Measurements from ENCODE around the gene ZNF503.

The ZNF503 gene

DNA sequence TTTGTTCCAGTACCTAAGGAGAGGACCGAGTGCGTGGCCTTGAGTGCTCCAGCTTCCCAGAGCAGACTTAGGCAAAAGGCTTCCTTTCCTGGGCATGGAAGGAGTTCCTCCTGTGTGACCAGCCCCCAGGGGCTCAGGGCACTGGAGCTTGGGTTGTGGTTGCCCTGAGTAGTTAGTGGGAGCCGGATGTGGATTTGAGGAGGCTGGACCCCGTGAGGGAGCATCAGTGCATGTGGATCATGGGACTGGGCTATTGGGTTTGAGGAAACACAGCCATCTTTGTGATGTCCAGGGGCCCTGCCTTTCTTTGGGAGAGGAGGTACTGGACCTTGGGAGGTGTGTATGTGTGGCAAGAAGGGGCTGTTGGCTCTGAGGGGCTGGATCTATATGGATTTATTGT lies 38.2 kb upstream of the ZNF503 start:
- ChIA-PET POLR2A (ENCODE audit: low non-redundant PET) (no interaction called here), CTCF (no interaction called here)
- DNase-seq (ENCODE audit: low spot score), result no peak
- TF ChIP-seq, protein P1, sequence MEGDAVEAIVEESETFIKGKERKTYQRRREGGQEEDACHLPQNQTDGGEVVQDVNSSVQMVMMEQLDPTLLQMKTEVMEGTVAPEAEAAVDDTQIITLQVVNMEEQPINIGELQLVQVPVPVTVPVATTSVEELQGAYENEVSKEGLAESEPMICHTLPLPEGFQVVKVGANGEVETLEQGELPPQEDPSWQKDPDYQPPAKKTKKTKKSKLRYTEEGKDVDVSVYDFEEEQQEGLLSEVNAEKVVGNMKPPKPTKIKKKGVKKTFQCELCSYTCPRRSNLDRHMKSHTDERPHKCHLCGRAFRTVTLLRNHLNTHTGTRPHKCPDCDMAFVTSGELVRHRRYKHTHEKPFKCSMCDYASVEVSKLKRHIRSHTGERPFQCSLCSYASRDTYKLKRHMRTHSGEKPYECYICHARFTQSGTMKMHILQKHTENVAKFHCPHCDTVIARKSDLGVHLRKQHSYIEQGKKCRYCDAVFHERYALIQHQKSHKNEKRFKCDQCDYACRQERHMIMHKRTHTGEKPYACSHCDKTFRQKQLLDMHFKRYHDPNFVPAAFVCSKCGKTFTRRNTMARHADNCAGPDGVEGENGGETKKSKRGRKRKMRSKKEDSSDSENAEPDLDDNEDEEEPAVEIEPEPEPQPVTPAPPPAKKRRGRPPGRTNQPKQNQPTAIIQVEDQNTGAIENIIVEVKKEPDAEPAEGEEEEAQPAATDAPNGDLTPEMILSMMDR (conservative IDR thresholded peaks at IDR 0.05; ENCODE audit: low read depth), result no peak
- H3K27ac ChIP-seq, result no peak overlapping the region

DNA sequence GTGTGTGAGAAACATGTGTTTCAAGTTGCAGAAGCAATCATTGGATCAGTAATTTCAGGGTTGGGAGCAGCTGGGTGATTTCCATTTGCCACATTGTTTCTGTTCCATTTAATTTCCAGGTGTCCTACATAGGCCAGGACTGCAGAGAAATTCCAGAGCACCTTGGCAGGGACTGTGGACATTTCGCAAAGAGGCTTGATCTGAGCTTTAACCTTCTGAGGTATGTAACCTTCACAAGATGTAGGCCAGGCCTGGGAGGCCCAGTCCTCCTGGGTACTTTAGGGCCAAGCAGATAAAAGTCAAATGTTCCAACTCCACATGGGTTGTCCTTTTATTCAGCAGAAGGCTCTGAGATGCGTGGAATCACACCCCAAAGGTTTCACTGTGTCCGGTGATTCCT lies 36.7 kb upstream of the ZNF503 start:
- ChIA-PET POLR2A (ENCODE audit: low non-redundant PET) (no interaction called here), CTCF (no interaction called here)
- DNase-seq (ENCODE audit: low spot score), result no peak
- H3K27ac ChIP-seq, result no peak overlapping the region
- TF ChIP-seq, protein P1 (conservative IDR thresholded peaks at IDR 0.05; ENCODE audit: low read depth), result no peak

DNA sequence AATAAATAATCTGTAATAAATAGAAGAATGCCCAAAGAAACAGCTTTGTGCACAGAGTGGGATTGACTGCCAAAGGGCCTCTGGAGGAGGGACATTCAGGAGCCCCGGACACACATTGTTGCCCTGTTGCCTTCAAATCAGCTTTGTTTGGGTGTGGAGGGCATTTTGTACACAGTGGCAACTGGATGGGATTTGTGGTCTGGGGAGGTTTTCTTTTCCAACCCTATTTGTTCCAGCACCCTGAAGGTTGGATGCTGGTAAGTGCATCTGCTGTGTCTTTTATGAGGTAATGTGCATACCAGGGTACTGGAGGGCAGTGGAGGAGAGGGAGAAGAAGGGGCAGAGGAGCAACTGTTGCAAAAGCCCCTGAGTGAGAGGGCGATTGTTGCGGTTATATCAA lies 36.1 kb upstream of the ZNF503 start:
- TF ChIP-seq, protein P1 (conservative IDR thresholded peaks at IDR 0.05; ENCODE audit: low read depth), result no peak
- POLR2A ChIA-PET (ENCODE audit: low non-redundant PET), result no interaction called here
- no peak overlapping the region for H3K27ac ChIP-seq
- CTCF ChIA-PET, result interaction anchor here (1.2 kb wide), 1 partner anchor 427 kb away, joined by 3 read pairs; no protein-coding TSS in a partner anchor
- DNase-seq (ENCODE audit: low spot score), result no peak

DNA sequence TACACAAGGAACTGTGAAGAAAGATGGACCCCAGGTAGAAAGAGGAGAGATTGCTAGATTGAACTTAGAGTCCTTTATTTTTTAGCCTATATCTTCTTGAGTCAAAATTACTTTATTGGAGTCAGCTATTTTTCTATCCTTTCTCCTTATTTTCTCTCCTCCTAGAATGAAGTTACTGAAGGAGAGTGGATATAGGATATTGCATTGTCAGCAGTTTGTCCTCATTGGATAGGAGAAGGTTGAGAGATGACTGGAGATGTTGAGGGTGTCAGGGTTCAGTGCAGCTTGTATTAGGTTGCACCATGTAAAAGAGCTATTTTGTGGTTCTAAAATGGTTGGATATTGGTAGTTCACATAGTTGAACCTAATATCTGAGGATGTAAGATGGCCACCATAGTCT lies 35.3 kb upstream of the ZNF503 start:
- ChIA-PET POLR2A (ENCODE audit: low non-redundant PET) (no interaction called here), CTCF (interaction anchor here (0.5 to 1.2 kb wide), 2 partner anchors 104 to 428 kb away, joined by 3 read pairs; no protein-coding TSS in a partner anchor)
- TF ChIP-seq, protein P1 (conservative IDR thresholded peaks at IDR 0.05; ENCODE audit: low read depth), result no peak
- H3K27ac ChIP-seq, result no peak overlapping the region
- no peak for DNase-seq (ENCODE audit: low spot score)

DNA sequence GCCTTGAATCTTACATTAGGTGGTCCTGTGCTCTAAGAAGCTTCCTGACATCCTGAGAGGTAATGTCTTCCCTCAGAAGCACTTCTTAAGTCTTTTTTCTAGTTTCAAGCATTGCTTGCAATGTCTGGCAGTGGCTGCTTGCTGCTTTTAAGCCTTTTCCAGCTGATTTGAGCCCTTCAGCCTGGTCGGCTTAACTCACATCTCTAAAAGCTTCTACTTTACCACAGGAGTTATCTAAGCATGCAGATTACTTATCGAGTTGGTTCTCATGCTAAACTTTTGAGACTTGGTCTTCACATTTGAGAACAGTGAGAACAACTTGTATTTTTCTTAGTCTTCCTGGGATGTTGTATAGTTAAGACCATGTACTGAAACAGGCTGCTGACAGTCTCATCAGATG lies 33.7 kb upstream of the ZNF503 start:
- H3K27ac ChIP-seq, result no peak overlapping the region
- POLR2A ChIA-PET (ENCODE audit: low non-redundant PET), result no interaction called here
- TF ChIP-seq, protein P1 (conservative IDR thresholded peaks at IDR 0.05; ENCODE audit: low read depth), result no peak
- CTCF ChIA-PET, result no interaction called here
- DNase-seq (ENCODE audit: low spot score), result no peak

DNA sequence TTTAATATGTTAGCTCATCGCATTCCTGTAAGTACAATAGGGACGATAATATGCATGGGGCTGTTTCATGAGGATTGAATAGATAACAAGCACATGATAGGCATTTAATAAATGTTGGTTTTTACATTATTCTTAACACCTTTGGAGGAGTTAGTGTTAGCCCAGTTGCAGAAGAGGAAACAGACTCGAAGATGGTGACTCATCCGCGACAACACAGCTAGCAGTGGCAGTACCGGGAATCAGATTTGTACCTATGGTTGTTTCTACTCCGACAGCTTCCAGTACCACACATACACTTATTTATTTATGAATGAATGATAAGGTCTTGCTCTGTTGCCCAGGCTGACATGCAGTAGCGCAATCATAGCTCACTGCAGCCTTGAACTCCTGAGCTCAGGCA lies 32.7 kb upstream of the ZNF503 start:
- ChIA-PET CTCF (interaction anchor here (1.0 kb wide), 1 partner anchor 10 kb away, joined by 3 read pairs; no protein-coding TSS in a partner anchor), POLR2A (ENCODE audit: low non-redundant PET) (no interaction called here)
- no peak for DNase-seq (ENCODE audit: low spot score)
- TF ChIP-seq, protein P1 (conservative IDR thresholded peaks at IDR 0.05; ENCODE audit: low read depth), result no peak
- no peak overlapping the region for H3K27ac ChIP-seq

DNA sequence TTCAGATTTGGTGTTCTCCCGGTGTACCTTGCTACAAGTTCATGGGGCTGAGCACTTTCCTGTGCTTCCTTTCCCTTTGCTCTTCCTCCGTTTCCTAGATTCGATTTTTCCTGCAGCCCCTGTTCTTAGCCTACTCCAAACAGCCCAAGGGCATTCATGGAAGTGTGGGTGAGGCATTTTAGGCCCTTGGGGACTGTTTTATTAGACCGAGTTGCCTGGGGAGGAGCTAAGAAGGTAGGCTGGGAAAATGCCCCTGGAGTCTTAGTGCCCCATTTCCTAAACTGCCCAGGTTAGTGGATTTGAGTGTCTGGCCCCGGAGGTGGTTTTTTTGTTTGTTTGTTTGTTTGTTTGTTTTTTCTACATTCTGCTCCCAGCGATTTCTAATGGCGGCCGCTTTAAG lies 31.7 kb upstream of the ZNF503 start:
- ChIA-PET POLR2A (ENCODE audit: low non-redundant PET) (no interaction called here), CTCF (interaction anchor here (0.6 to 1.0 kb wide), 2 partner anchors 11 to 397 kb away, joined by 3 to 4 read pairs; no protein-coding TSS in a partner anchor)
- TF ChIP-seq, protein P1 (conservative IDR thresholded peaks at IDR 0.05; ENCODE audit: low read depth), result no peak
- no peak for DNase-seq (ENCODE audit: low spot score)
- H3K27ac ChIP-seq, result no peak overlapping the region
